Smooth muscle cell (in vitro differentiated cells): Measurements from ENCODE around the gene KCNQ1. TPM values are rescaled to one million over a fixed set of nuclear protein-coding genes. Genes with fewer than 3 reads are reported as not detected.

Experiments used
- DNase-seq: peaks from one replicate; lab custom pipeline; 2025; ENCODE audit not compliant: unreplicated experiment; lab: John Stamatoyannopoulos, UW
- H2AFZ ChIP-seq: fragments of 200-600 bp; sonication (generic); 2 replicates; pipeline ENCODE4 v1.6.0; 2016; ENCODE audit warnings: antibody characterized with exemption, low read depth, mild to moderate bottlenecking
- H3F3A ChIP-seq: fragments of 200-600 bp; sonication (generic); 2 replicates; pipeline ENCODE4 v1.6.0; 2017; ENCODE audit warnings: antibody characterized with exemption, low read depth
- H3K27ac ChIP-seq: fragments of 200-600 bp; sonication (generic); 2 replicates; pipeline ENCODE4 v1.5.1; 2016; ENCODE audit warnings: low read depth, mild to moderate bottlenecking
- H3K27me3 ChIP-seq: fragments of 200-600 bp; sonication (generic); 2 replicates; pipeline ENCODE4 v1.6.1; 2016; ENCODE audit warnings: low read depth, mild to moderate bottlenecking
- H3K36me3 ChIP-seq: fragments of 200-600 bp; sonication (generic); 2 replicates; pipeline ENCODE4 v1.5.1; 2016; ENCODE audit warnings: low read depth
- H3K4me1 ChIP-seq: fragments of 200-600 bp; sonication (generic); 2 replicates; pipeline ENCODE4 v1.5.1; 2016; ENCODE audit warnings: low read depth
- H3K4me2 ChIP-seq: fragments of 200-600 bp; sonication (generic); 2 replicates; pipeline ENCODE4 v1.6.0; 2016; ENCODE audit warnings: mild to moderate bottlenecking
- H3K4me3 ChIP-seq: fragments of 200-600 bp; sonication (generic); 2 replicates; pipeline ENCODE4 v1.5.1; 2016; ENCODE audit warnings: mild to moderate bottlenecking
- H3K79me2 ChIP-seq: fragments of 200-600 bp; sonication (generic); 2 replicates; pipeline ENCODE4 v1.6.0; 2016; ENCODE audit warnings: low read depth, mild to moderate bottlenecking
- H3K9ac ChIP-seq: fragments of 200-600 bp; sonication (generic); 2 replicates; pipeline ENCODE4 v1.6.0; 2016; ENCODE audit warnings: low read depth
- H3K9me3 ChIP-seq: fragments of 200-600 bp; sonication (generic); replicated peaks from 2 replicates; pipeline ENCODE4 v1.5.1; 2016; ENCODE audit warnings: low read depth
- H4K20me1 ChIP-seq: fragments of 200-600 bp; sonication (generic); 2 replicates; pipeline ENCODE4 v1.6.0; 2016; ENCODE audit warnings: low read depth
- WGBS: methylation state at CpG from one replicate; pipeline ENCODE4 v1.1.7; 2016; ENCODE audit warnings: low lambda C conversion rate; 5-methylcytosine and 5-hydroxymethylcytosine counted together
- polyA plus RNA-seq: library from polyadenylated mRNA; unstranded; fragments of >200 nt; fragmentation: Nextera tagmentation; extraction: Ambion mirVana; gene quantifications from 2 replicates; pipeline ENCODE4 v1.2.1, GENCODE V29; 2016
- total RNA-seq: library from RNA; depleted of rRNA; stranded (reverse); fragments of >200 nt; gene quantifications from 2 replicates; pipeline ENCODE4 v1.2.3, GENCODE V29; 2014
- TF ChIP-seq, protein P1 (sequence below): fragments of 200-600 bp; sonication (generic); IDR thresholded peaks from 2 replicates; pipeline ENCODE4 v1.5.1; 2017; ENCODE audit warnings: borderline replicate concordance, mild to moderate bottlenecking, antibody characterized with exemption; ENCODE audit not compliant: insufficient read depth, poor library complexity, severe bottlenecking

KCNQ1 gene
- total and polyA plus RNA-seq, 2 experiments from 2014 or later, result 1.3 to 2.3 TPM

DNA sequence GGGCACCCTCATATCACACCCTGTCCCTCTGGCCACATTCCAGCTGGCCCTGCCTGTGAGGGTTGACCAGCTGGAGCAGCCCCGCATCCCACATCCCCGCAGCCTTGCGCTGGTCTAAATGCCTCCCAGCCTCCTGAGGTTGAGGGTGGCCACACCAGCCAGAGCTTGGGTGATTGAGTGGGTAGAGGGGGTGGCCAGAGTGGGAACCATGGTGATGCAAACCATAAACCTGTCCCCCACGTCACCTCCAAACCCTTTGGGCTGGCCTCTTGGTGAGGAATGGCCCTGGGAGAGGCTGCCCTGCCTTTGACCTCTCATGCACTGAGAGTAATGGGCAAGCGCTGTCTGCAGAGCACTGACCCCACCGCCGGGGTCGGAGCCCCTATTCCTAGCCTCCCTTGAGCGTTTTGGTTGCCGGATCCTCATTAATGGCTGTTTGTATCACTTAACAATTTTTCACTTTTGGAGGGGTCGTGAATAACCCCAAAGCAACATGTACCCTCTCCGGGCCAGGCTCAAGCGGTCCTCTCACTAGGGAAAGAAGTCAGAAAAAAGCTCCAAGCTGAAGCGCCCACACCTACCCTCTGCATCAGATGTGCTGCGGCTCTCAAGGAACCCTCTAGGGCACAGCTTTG, 271.0 kb downstream of the KCNQ1 start:
- Histone ChIP-seq H2AFZ (no peak overlapping the region), H3K9me3 (no peaks in the 10 kb centered on the region), H3F3A (no peaks in the 10 kb centered on the region), H3K4me2 (no peak overlapping the region), H3K4me3 (no peak overlapping the region), H3K27me3 (no peaks in the 10 kb centered on the region), H4K20me1 (no peaks in the 10 kb centered on the region), H3K36me3 (no peaks in the 10 kb centered on the region), H3K9ac (no peak overlapping the region), H3K4me1 (peaks cover 20% of the 10 kb centered on the region), H3K27ac (no peak overlapping the region), H3K79me2 (no peaks in the 10 kb centered on the region)
- TF ChIP-seq, protein P1, sequence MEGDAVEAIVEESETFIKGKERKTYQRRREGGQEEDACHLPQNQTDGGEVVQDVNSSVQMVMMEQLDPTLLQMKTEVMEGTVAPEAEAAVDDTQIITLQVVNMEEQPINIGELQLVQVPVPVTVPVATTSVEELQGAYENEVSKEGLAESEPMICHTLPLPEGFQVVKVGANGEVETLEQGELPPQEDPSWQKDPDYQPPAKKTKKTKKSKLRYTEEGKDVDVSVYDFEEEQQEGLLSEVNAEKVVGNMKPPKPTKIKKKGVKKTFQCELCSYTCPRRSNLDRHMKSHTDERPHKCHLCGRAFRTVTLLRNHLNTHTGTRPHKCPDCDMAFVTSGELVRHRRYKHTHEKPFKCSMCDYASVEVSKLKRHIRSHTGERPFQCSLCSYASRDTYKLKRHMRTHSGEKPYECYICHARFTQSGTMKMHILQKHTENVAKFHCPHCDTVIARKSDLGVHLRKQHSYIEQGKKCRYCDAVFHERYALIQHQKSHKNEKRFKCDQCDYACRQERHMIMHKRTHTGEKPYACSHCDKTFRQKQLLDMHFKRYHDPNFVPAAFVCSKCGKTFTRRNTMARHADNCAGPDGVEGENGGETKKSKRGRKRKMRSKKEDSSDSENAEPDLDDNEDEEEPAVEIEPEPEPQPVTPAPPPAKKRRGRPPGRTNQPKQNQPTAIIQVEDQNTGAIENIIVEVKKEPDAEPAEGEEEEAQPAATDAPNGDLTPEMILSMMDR, result no peak
- DNase-seq, result no peak
- 91% methylated on average over 15 of the region's 15 CpGs for WGBS

DNA sequence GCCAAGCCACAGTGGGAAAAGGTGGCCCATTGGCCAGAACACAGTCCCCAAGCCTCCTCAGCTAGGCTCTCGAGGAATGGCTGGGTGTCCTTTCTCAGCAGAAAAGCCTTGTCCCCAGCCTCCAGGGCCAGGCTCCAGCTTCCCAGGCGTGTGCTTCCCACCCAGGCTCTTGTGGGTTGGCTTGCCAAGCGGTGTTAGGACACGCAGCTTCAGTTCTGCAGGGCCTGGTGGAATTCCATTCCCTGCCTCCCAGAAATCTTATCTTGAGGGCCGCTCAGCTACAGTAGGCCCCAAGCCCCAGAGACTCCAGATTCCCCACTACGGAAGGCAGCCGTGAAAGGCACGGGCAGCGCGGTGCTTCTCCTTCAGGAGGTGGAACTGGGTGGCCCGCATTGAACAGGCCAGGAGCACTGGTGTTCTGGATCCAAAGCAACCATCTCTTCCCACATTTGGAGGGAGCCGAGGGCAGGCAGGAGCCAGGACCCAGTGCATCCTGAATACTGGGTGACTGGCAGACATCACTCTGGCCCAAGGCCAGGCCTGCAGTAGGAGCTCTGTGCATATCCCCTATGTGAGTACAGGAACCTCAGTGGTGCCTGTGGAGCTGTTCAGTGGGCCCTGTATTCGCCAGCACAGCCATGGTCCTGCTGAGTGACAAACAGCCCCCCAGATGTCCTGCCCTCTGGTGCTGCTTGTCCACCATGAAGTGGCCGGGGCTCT, 271.7 kb downstream of the KCNQ1 start:
- no peak overlapping the region for H3K4me2 ChIP-seq
- H3F3A ChIP-seq, result no peaks in the 10 kb centered on the region
- no peaks in the 10 kb centered on the region for H4K20me1 ChIP-seq
- no peaks in the 10 kb centered on the region for H3K79me2 ChIP-seq
- peak overlapping the region; percentile 51 for H2AFZ ChIP-seq
- no peaks in the 10 kb centered on the region for H3K27me3 ChIP-seq
- H3K4me3 ChIP-seq, result no peak overlapping the region
- H3K27ac ChIP-seq, result no peak overlapping the region
- H3K36me3 ChIP-seq, result no peaks in the 10 kb centered on the region
- H3K4me1 ChIP-seq, result peaks cover 25% of the 10 kb centered on the region
- no peak overlapping the region for H3K9ac ChIP-seq
- TF ChIP-seq, protein P1, result no peak
- DNase-seq, result no peak
- WGBS, result 57% methylated on average over 14 of the region's 14 CpGs
- H3K9me3 ChIP-seq, result no peaks in the 10 kb centered on the region

DNA sequence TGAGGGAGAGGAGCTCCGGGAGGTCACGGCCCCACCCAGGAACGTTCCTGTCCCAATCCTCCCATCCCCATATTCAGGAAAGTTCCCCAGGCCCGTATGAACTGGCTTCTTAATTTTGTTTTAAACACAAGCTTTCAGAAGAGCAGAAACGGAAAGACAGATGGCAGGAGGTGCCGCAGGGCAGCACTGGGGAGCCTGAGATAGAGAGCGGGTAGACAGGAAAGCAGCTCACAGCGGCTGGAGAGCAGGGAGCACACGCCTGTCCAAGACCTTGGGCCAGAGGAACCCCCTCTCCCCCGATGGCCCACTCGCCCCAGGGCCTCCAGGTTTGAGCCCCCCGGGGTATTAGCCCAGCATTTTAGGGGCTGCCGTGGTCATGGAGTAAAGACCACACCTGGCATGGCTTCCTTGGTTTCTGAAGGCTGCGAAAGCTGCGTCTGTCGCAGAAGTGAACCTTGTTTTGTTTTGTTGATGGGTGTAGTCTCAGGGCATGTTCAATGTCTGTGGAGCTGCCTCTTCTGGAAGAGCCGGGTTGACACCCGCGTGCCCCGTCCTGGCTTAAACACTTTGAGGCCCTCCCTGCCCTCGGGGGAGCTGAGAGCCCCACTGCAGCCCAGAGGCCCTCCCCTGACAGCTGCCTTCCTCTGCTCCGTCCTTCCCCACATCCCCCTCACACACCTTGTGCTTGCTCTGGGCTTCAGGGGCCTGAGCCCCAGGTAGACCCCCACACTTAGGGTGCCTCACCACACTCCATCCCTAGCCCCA, 272.9 kb downstream of the KCNQ1 start:
- H3K79me2 ChIP-seq, result no peaks in the 10 kb centered on the region
- DNase-seq, result no peak
- 82% methylated on average over 21 of the region's 22 CpGs for WGBS
- H3K9me3 ChIP-seq, result no peaks in the 10 kb centered on the region
- H3K4me3 ChIP-seq, result no peak overlapping the region
- H3K27ac ChIP-seq, result no peak overlapping the region
- H3K36me3 ChIP-seq, result no peaks in the 10 kb centered on the region
- no peak overlapping the region for H3K9ac ChIP-seq
- H3K4me2 ChIP-seq, result no peak overlapping the region
- no peaks in the 10 kb centered on the region for H3K27me3 ChIP-seq
- H2AFZ ChIP-seq, result no peak overlapping the region
- peaks cover 25% of the 10 kb centered on the region for H3K4me1 ChIP-seq
- H4K20me1 ChIP-seq, result no peaks in the 10 kb centered on the region
- no peaks in the 10 kb centered on the region for H3F3A ChIP-seq
- TF ChIP-seq, protein P1, result no peak
